HFF-Myc (cell line): ENCODE results near the gene GPR39.

ENCODE experiments used
- DNase-seq: peaks from one replicate; pipeline ENCODE4 v3.0.0-alpha.2; 2011; ENCODE audit warnings: low read depth; ENCODE audit errors: extremely low read depth
- H3K4me3 ChIP-seq: replicated peaks from 2 replicates; pipeline ENCODE4 v1.5.1; 2011; ENCODE audit warnings: low read depth, mild to moderate bottlenecking, control low read depth, low read length
- TF ChIP-seq, protein P1 (sequence below): IDR thresholded peaks from 2 replicates; pipeline ENCODE4 v1.5.1; 2012; ENCODE audit warnings: mild to moderate bottlenecking, low read depth, low read length, control low read depth; ENCODE audit errors: missing control alignments

The GPR39 gene

GRCh38 chr2:132607426-132608090 is 191.0 kb downstream of the GPR39 start:
- TF ChIP-seq, protein P1, sequence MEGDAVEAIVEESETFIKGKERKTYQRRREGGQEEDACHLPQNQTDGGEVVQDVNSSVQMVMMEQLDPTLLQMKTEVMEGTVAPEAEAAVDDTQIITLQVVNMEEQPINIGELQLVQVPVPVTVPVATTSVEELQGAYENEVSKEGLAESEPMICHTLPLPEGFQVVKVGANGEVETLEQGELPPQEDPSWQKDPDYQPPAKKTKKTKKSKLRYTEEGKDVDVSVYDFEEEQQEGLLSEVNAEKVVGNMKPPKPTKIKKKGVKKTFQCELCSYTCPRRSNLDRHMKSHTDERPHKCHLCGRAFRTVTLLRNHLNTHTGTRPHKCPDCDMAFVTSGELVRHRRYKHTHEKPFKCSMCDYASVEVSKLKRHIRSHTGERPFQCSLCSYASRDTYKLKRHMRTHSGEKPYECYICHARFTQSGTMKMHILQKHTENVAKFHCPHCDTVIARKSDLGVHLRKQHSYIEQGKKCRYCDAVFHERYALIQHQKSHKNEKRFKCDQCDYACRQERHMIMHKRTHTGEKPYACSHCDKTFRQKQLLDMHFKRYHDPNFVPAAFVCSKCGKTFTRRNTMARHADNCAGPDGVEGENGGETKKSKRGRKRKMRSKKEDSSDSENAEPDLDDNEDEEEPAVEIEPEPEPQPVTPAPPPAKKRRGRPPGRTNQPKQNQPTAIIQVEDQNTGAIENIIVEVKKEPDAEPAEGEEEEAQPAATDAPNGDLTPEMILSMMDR, result no peak
- DNase-seq, result no peak

GRCh38 chr2:132608311-132608710 is 191.7 kb downstream of the GPR39 start:
- no peak for DNase-seq
- TF ChIP-seq, protein P1, result no peak
- H3K4me3 ChIP-seq, result no peak overlapping the region

More at GRCh38 chr2:132607426-132608090, 191.0 kb downstream of the GPR39 start:
- no peak overlapping the region for H3K4me3 ChIP-seq

GRCh38 chr2:132609101-132609890 is 192.7 kb downstream of the GPR39 start:
- no peak for DNase-seq
- TF ChIP-seq, protein P1, result no peak
- no peak overlapping the region for H3K4me3 ChIP-seq

DNA sequence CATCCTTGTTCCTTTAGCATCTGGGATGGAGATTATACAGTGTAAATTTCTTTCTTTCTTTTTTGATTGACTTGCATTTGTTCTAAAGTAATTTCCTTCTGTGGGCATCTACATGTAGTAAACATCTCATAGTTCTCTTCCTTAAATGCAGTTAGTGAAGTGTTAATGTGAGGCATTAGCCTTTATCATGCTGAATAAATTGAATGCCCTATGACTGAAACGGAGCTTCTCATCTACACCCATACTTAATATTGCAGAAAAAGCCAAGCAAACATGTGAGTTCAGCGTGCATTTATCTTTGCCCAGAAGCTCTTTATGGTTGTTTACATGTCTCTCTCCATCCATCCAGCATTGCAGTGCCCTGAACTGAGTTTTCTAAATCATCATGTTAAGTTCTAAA is 195.1 kb downstream of the GPR39 start:
- no peak for DNase-seq
- TF ChIP-seq, protein P1, result no peak
- no peak overlapping the region for H3K4me3 ChIP-seq

DNA sequence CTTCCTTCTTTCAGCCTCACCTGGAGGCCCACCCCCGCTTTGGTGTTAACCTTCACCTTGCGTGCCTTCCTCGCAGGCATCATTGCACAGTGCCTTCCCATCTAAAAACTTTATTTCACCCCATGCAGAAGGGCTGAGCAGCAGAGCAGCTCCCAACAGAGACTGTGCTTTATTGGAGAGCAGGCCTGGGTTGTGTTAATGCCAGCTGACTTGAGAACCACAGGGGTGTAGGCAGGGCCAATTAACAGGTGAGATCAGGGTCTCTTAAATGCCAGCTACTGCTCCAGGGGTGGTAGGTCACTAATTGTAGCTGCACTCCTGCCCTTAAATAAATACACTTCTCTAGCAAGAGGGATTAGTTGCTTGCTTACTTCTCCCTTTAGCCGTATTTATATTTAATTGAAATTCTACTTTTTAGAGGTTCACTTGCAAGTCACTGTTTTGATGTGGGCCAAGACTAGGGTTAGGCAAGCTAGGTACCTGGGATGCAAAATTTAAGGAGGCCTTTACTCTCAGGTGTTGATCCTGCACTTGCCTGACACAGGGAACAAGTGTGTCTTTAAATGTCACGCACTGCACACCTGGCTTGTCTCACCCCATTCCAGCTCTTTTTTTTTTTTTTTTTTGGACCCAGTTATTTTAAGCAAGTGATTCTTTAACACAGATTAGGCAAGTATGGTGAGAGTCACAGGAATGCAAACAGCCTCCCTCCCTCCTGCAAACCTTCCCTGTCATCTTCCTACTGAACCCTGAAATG is 198.9 kb downstream of the GPR39 start:
- no peak for DNase-seq
- no peak overlapping the region for H3K4me3 ChIP-seq
- TF ChIP-seq, protein P1, result no peak

DNA sequence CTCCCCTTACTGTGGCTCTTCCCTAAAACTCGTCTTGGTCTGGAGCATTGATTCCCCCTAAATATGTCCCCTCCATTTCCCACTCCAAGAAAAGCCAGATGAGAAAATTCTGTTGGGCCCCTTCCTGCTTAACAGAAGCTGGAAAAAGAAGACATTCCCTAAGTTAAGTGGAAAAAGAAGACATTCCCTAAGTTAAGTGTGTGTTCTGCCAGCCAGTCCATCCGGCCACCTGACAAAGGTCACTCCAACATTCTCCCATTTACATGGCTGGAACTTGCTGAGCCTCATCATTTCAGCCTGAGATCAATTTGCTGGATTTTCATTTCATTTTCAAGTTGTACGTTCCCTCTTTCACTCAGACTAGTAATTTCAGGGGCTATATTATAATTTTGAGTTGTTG is 201.4 kb downstream of the GPR39 start:
- TF ChIP-seq, protein P1, result no peak
- DNase-seq, result no peak
- no peak overlapping the region for H3K4me3 ChIP-seq
